HUES64 (cell line): ENCODE measurements around the gene RBFOX1.
"Not testable (repeated sequence)": the region's sequence is repeated elsewhere in the genome, so short reads cannot be mapped to it uniquely, and the experiment has no call there.

ENCODE experiments used
- H3K27ac ChIP-seq: 2 replicates; pipeline ENCODE4 v1.7.0; 2013; ENCODE audit warnings: low read depth, low read length, inconsistent platforms
- H3K27me3 ChIP-seq: 2 replicates; pipeline ENCODE4 v1.6.1; 2013; ENCODE audit warnings: mild to moderate bottlenecking, low read length; ENCODE audit not compliant: insufficient read depth
- H3K36me3 ChIP-seq: 2 replicates; pipeline ENCODE4 v1.6.1; 2013; ENCODE audit warnings: mild to moderate bottlenecking, low read length; ENCODE audit not compliant: insufficient read depth
- H3K4me1 ChIP-seq: 2 replicates; pipeline ENCODE4 v1.6.1; 2013; ENCODE audit warnings: mild to moderate bottlenecking, low read length, moderate library complexity; ENCODE audit not compliant: insufficient read depth
- H3K4me3 ChIP-seq: 2 replicates; pipeline ENCODE4 v1.5.1; 2013; ENCODE audit warnings: mild to moderate bottlenecking, low read length, moderate library complexity
- H3K9ac ChIP-seq: 2 replicates; pipeline ENCODE4 v1.6.1; 2013; ENCODE audit warnings: mild to moderate bottlenecking, low read depth, low read length
- H3K9me3 ChIP-seq: 2 replicates; pipeline ENCODE4 v1.6.1; 2013; ENCODE audit warnings: low read depth, low read length; ENCODE audit not compliant: insufficient read depth
- WGBS: fragments of 150-250, 120-280 bp; methylation state at CpG from one replicate; pipeline ENCODE4 v1.1.7; 2013; ENCODE audit warnings: missing lambda C conversion rate; 5-methylcytosine and 5-hydroxymethylcytosine counted together

RBFOX1 gene

DNA sequence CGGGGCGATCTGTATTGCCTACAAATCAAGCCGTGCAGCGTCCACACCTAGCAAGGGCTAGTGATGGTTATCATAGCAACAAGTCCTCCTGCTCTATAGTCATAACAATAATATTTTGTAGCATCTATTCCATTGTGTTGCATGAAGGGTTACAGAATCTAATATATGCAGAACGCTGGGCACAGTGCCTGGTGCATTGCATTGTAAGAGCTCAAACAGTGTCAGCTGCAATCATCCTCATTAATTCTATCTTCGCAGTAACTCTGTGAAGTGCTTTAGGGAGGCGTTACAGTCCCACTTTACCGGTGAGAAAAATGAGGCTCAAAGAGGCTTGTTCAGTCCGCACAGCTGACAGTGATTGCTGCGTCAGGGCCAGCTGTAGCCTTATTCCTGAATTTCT lies 149.4 kb downstream of the RBFOX1 start:
- Histone ChIP-seq H3K27me3 (no peaks in the 10 kb centered on the region), H3K4me3 (no peak overlapping the region), H3K9ac (no peak overlapping the region), H3K4me1 (no peaks in the 10 kb centered on the region), H3K9me3 (no peaks in the 10 kb centered on the region), H3K27ac (no peak overlapping the region), H3K36me3 (no peaks in the 10 kb centered on the region)
- WGBS = 96% methylated on average over 10 of the region's 10 CpGs

DNA sequence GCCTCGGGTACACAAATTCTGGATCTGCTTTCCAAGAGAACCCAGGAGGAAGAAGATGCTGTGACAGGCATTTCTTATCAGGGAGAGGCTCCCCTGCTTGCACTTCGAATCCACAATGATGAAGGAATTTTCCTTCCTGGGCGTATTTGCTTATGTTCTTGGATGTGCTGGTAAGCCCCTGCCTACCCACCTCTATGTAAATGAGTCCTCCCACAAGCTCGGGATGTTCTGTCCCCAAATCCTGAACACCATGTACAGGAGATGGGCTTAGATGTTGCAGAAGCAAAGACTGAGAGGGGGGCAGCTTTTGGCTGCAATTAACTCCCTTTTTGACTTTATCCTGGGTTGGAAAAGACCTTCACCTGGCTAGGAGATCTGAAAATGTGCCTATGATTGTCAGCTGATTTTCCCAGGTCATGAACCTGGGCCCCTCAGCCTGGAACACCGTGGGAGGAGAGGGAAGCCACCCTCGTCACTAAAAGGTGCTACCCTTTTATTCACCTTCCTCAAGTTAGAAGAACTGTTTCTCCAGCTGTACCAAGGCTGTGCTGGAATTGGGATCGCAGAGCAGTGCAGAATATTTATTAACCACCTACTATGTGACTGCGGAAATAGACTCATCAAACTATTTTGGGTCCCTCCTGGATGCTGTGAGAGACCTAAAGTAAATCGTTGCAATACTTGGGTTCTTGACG lies 150.1 kb downstream of the RBFOX1 start:
- H3K27me3 ChIP-seq = no peaks in the 10 kb centered on the region
- no peaks in the 10 kb centered on the region for H3K9me3 ChIP-seq
- no peak overlapping the region for H3K27ac ChIP-seq
- no peak overlapping the region for H3K9ac ChIP-seq
- 87% methylated on average over 10 of the region's 10 CpGs for WGBS
- no peak overlapping the region for H3K4me3 ChIP-seq
- H3K36me3 ChIP-seq = no peaks in the 10 kb centered on the region
- H3K4me1 ChIP-seq = no peaks in the 10 kb centered on the region

DNA sequence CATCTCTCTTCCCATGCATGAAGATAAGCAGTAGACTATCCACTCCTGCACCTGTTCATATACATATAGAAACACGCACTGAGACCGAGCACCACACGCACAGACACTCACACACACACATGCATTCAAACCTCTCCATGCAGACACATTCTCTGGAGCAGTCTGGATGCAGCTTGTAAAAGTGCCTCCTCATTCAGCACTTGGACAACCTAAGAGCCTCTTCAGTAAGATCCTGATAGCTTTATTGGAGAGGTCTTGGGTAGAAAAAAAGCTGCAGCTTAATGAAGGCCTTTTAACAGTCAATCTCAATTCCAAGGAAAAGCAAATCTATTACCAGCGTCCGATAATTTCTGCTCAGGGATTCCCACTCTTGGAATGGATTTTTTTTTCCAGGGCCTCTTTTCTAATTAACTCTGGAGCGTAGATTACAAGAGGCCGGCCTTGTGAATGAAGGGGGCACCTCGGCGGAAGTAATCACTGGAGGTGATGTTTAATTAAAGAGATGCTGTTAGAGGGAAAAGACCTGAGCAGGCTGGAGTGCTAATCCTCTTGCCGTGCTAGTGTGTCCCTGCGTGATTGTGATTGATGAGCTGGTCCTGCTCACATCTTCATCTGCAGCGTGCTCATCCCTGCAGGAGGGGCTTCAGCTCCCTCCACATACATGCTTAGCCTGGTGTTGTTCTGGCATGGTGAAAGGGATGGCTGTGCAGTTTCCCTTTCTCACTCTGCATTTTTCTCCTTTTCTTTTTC lies 155.1 kb downstream of the RBFOX1 start:
- Histone ChIP-seq H3K27ac (no peak overlapping the region), H3K36me3 (no peaks in the 10 kb centered on the region), H3K9me3 (no peaks in the 10 kb centered on the region), H3K9ac (no peak overlapping the region), H3K4me1 (no peaks in the 10 kb centered on the region), H3K4me3 (no peak overlapping the region), H3K27me3 (no peaks in the 10 kb centered on the region)
- 92% methylated on average over 12 of the region's 12 CpGs for WGBS

DNA sequence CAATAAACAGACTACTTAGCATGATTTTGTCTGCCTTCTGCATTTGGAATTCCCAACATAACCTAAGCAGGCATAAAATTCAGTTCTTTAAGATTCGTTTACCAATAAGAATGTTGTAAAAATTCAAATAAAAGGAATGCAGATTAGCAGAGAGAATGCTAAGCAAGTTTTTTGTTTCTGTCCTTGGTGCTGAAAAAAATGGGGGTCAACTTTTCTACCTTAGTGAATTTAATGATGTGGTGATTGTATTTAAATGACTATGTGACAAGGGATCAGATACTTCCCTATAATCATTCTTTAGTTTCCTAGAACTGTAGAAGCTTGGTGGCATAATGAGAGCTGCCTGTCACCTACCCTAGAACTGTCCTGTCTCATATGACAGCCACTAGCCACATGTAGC lies 159.5 kb downstream of the RBFOX1 start:
- Histone ChIP-seq H3K27ac (no peak overlapping the region), H3K9me3 (no peaks in the 10 kb centered on the region), H3K4me1 (no peaks in the 10 kb centered on the region), H3K4me3 (no peak overlapping the region), H3K27me3 (no peaks in the 10 kb centered on the region), H3K9ac (no peak overlapping the region), H3K36me3 (no peaks in the 10 kb centered on the region)
- WGBS = 50% methylated on average over 1 of the region's 1 CpG

DNA sequence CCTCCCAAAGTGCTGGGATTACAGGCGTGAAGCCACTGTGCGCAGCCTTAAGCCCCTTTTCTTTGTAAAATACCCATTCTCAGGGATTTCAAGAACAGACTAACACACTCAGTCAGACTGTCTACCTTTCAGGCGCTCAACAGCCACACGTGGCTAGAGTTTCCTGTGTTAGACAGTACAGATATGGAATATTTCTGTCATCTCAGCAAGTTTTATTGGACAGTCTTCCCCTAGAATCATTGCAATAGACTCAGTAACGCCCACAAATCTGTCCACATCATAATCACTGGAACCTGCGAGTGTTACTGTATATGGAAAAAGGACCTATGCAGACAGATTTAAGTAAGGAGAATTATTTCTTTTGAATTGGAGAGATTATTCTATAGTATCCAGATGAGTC lies 160.5 kb downstream of the RBFOX1 start:
- Histone ChIP-seq H3K36me3 (no peaks in the 10 kb centered on the region), H3K9me3 (no peaks in the 10 kb centered on the region), H3K27ac (no peak overlapping the region), H3K9ac (no peak overlapping the region), H3K4me3 (no peak overlapping the region), H3K4me1 (no peaks in the 10 kb centered on the region), H3K27me3 (no peaks in the 10 kb centered on the region)
- WGBS = 95% methylated on average over 5 of the region's 6 CpGs

DNA sequence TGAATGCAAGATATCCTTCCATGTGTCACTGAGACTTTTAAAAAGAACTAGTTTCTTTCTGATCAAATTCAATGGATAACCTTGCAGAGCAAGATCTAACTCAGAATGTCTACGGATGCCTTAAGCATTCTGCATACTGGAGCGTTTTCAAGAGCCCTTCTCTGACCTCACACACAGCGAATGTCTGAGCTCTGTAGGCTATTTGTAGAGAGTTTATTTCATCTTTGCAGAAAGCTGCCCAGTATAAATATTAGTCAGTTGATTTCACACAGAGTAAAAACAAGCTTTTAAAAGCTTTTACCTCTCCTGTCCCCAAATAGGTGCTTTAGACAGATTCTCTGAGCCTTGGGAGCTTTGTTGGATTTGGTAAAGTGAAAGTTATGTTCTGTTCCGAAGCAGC lies 165.0 kb downstream of the RBFOX1 start:
- Histone ChIP-seq H3K9me3 (no peaks in the 10 kb centered on the region), H3K4me3 (no peak overlapping the region), H3K27ac (no peak overlapping the region), H3K4me1 (no peaks in the 10 kb centered on the region), H3K36me3 (no peaks in the 10 kb centered on the region), H3K9ac (no peak overlapping the region), H3K27me3 (no peaks in the 10 kb centered on the region)
- WGBS = 90% methylated on average over 3 of the region's 4 CpGs

DNA sequence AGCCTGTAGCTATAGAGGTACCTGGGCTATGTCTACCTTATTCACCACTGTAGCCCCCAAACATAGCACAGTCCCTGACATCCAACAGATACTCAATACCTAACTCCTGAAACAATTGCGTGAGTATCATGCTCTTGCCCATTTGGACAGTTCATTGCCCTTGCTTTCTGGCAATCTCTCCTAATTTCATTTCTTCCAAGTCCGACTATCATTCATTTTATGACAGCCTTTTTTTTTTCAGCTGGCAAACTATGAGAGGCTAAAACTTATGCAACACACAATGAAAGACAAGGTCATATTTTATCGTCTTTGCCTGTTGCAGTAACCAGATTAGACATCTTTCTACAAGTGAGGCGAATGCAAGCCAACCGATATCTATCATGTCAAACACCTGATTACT lies 169.2 kb downstream of the RBFOX1 start:
- no peak overlapping the region for H3K27ac ChIP-seq
- no peaks in the 10 kb centered on the region for H3K27me3 ChIP-seq
- no peaks in the 10 kb centered on the region for H3K9me3 ChIP-seq
- no peak overlapping the region for H3K9ac ChIP-seq
- WGBS = 95% methylated on average over 5 of the region's 5 CpGs
- H3K4me3 ChIP-seq = no peak overlapping the region
- no peaks in the 10 kb centered on the region for H3K4me1 ChIP-seq
- no peaks in the 10 kb centered on the region for H3K36me3 ChIP-seq

DNA sequence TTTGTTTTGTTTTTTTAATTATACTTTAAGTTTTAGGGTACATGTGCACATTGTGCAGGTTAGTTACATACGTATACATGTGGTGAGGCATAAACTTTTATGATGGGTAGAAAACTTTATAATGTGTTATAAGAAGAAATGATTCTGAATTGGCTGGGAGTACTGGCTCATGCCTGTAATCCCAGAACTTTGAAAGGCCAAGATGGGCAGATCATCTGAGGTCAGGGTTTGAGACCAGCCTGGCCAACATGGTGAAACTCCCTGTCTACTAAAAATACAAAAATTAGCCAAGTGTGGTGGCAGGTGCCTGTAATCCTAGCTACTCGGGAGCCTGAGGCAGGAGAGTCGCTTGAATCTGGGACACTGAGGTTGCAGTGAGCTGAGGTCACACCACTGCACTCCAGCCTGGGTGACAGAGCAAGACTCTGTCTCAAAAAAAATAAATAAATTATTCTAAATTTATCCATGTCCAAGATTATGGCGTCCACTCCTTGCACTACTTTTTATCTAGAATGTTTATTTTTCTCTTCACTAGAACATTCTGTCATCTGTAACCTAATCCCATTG lies 170.0 kb downstream of the RBFOX1 start:
- not testable (repeated sequence) for H3K27me3 ChIP-seq, H3K4me3 ChIP-seq, H3K27ac ChIP-seq, H3K9ac ChIP-seq, H3K4me1 ChIP-seq, H3K36me3 ChIP-seq, H3K9me3 ChIP-seq
- WGBS = 91% methylated on average over 3 of the region's 4 CpGs

DNA sequence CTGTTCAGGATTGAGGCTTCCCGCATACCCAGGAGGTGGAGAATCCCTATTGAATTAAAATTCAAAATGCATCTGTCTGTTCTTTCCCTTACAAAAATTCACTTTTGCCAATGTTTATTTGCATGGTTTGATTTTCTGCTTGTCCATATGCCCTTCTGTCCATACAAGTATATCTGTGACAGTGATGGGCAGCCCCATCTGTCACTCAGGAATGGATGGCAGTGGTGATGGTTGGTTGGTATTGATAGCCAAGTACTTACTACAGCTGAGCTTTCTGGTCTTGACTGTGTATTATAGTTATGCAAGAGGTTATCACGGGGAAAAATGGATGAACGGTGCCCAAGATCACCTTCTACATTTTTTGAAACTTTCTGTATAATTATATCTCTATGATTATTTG lies 171.0 kb downstream of the RBFOX1 start:
- no peak overlapping the region for H3K27ac ChIP-seq
- no peaks in the 10 kb centered on the region for H3K27me3 ChIP-seq
- H3K4me3 ChIP-seq = no peak overlapping the region
- no peaks in the 10 kb centered on the region for H3K9me3 ChIP-seq
- no peaks in the 10 kb centered on the region for H3K36me3 ChIP-seq
- 100% methylated on average over 1 of the region's 3 CpGs for WGBS
- H3K4me1 ChIP-seq = no peaks in the 10 kb centered on the region
- H3K9ac ChIP-seq = no peak overlapping the region

DNA sequence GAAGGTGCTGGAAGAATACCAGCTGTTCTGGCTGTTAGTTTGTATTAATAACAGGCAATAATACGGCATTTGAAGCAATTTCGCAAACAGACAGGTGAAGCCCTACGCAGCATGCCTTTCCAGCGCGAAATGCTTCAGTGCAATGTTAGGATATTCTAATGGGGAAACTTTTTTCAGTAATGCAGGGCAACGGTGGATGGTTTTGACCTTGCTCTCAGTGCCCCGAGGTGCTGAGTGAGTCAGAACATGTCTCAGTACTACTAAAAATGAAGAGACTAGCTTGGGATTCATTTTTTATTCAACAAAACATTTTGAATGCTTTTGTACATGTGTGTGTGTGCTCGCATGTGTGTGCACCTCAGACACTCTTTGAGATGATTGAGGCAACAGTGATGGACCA lies 172.2 kb downstream of the RBFOX1 start:
- peaks cover 5% of the 10 kb centered on the region; the same call in 1 of the 2 replicates for H3K4me1 ChIP-seq
- no peaks in the 10 kb centered on the region for H3K27me3 ChIP-seq
- no peak overlapping the region for H3K27ac ChIP-seq
- H3K36me3 ChIP-seq = no peaks in the 10 kb centered on the region
- H3K9ac ChIP-seq = no peak overlapping the region
- no peaks in the 10 kb centered on the region for H3K9me3 ChIP-seq
- WGBS = 90% methylated on average over 8 of the region's 8 CpGs
- no peak overlapping the region for H3K4me3 ChIP-seq

DNA sequence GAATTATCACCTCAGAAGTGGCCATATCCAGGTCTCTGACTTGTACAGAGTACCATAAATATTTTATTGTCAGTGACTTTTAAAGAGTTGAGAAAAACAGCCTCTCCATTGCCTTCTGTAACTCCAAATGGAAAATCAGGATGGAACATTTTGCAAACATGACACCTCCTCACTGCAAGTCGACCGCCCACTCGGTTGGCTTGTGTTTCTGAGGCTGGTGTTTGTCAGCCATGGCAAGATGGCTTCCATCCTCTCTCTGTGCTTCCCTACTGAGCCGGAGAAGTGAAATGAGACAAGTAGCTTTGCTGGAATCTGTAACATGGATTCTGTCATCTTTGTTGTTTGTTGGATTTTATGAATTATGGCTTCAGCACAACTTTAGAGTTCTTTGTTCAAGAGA lies 172.8 kb downstream of the RBFOX1 start:
- 91% methylated on average over 4 of the region's 4 CpGs for WGBS
- Histone ChIP-seq H3K9ac (no peak overlapping the region), H3K9me3 (no peaks in the 10 kb centered on the region), H3K4me1 (peaks cover 11% of the 10 kb centered on the region), H3K36me3 (no peaks in the 10 kb centered on the region), H3K27me3 (no peaks in the 10 kb centered on the region), H3K4me3 (no peak overlapping the region), H3K27ac (no peak overlapping the region)
